ENCODE measurements around the gene CIC. TPM values are rescaled to one million over a fixed set of nuclear protein-coding genes. Genes with fewer than 3 reads are reported as not detected.
A peak's percentile ranks its signal among the peaks of the same experiment; 100 is the strongest.

The CIC gene
- total and polyA plus RNA-seq, 9 of the 15 experiments (the other 6 are each of a cell fraction or from before 2014, with no cell fraction given): 0.07 to 44.7 (median 8.6) TPM

DNA sequence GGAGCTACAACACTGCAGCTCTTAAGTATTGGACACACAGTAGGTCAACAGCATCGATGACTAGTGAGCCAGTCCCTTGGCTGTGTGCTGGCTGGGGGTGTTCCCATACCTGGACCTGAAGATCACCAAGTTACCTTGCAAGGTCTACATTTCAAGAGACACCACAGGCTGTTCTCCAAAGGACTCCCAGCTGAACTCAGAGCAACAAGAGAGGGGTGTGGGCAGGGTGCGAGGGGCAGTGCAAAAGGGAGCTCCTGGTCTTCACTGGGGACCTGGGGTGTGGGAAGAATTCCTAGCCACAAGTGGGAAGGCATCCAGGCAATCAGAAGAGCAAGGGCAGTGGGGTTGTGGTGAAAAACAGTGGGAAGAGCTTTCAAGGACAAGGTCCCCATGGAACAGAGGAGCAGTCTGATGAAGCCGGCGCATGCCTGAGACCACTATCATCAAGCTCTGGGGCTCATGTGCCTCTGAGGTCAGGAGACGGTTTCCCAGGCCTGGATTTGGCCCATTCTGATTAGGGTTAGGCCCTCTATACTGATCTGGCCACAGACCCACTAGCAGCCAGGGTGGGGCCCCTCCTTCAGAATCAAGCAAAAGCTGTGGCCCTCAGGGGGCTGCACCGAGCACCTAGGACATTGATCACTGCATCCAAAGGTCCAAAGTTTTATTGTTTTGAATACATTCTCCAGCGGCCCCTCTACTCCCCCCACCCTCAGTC, 22.0 kb upstream of the CIC start:
- no peak overlapping the region for H3K4me2 ChIP-seq (ENCODE audit: insufficient read depth, low read length)
- CTCF ChIA-PET (ENCODE audit: low intra/inter-chr PET ratio): interaction anchor here (1.0 to 4.0 kb wide), 2 partner anchors 33 to 50 kb away, joined by 4 to 24 read pairs; no protein-coding TSS in a partner anchor
- peaks cover 7% of the 10 kb centered on the region; the same call in 1 of the 2 replicates for H4K20me1 ChIP-seq (replicated peaks; ENCODE audit: control insufficient read depth, insufficient read depth, low read length)
- peaks cover 18 to 44% of the 10 kb centered on the region in 2 experiments for H3K4me1 ChIP-seq (replicated peaks in 1 of 2; ENCODE audit: control insufficient read depth in 2 of 2, insufficient read depth in 2 of 2, low read length in 2 of 2)
- no peaks in the 10 kb centered on the region for H3K27me3 ChIP-seq (ENCODE audit: control insufficient read depth in 2 of 2, insufficient read depth in 2 of 2, low read length in 2 of 2)
- H3K36me3 ChIP-seq (ENCODE audit: control insufficient read depth, insufficient read depth, low read length): peaks cover 44% of the 10 kb centered on the region; the same call in 2 of the 3 replicates
- POLR2A ChIA-PET: interaction anchor here (0.6 to 1.2 kb wide), 11 partner anchors 9 to 176 kb away, joined by 3 to 10 read pairs (median 3); no protein-coding TSS in a partner anchor
- no TSS peak for BruUV-seq (replicated peaks)
- H2AFZ ChIP-seq (ENCODE audit: low read depth, low read length): no peak overlapping the region
- H3K27ac ChIP-seq (ENCODE audit: extremely low read depth, low read depth, low read length): peak overlapping the region; percentile 32; the same call in 2 of the 3 replicates
- ATAC-seq (no peak), DNase-seq (ENCODE audit: extremely low read depth in 1 of 4, low spot score in 3 of 4) (peak in 1 of 4 experiments; percentile 40), FAIRE-seq (no peak)
- 53% methylated on average over 4 of the region's 7 CpGs for WGBS (ENCODE audit: insufficient coverage, low coverage, missing lambda C conversion rate)
- in situ Hi-C loops (cut with MboI) (no loop called here), intact Hi-C loops (cut with micrococcal nuclease) (loop anchor here (1.0 kb wide), 1 partner anchor 32 kb away; no protein-coding TSS in a partner anchor)
- no peaks in the 10 kb centered on the region for H3K9me3 ChIP-seq (replicated peaks; ENCODE audit: control insufficient read depth, insufficient read depth, low read depth, low read length)
- peaks cover 4% of the 10 kb centered on the region for H3K9me1 ChIP-seq (ENCODE audit: control insufficient read depth, insufficient read depth, low read length)
- peaks cover 40% of the 10 kb centered on the region for H3K79me2 ChIP-seq (ENCODE audit: control insufficient read depth, insufficient read depth, low read length)
- peak overlapping the region in 1 of 2 experiments; percentile 53; a peak in 1 of 4 replicates for H3K9ac ChIP-seq (ENCODE audit: insufficient read depth in 1 of 2, low read depth in 2 of 2, low read length in 2 of 2)
- TF ChIP-seq SIRT6 (IDR thresholded peaks at IDR 0.05; ENCODE audit: low read depth, low read length) (no peak), SUPT5H (IDR thresholded peaks at IDR 0.05) (peak; percentile 66), MYNN (IDR thresholded peaks at IDR 0.05) (0 out of 2 replicates have a peak, but pooled peaks have one; percentile 4), MYNN (CRISPR knock-in tag; IDR thresholded peaks at IDR 0.05) (no peak), ZKSCAN1 (IDR thresholded peaks at IDR 0.05; ENCODE audit: low read depth, low read length) (peak; percentile 95), MYBL2 (IDR thresholded peaks at IDR 0.05; ENCODE audit: low read depth) (no peak), MYBL2 (CRISPR knock-in tag; IDR thresholded peaks at IDR 0.05; ENCODE audit: borderline replicate concordance) (no peak), TFAP4 (CRISPR knock-in tag; IDR thresholded peaks at IDR 0.05; ENCODE audit: borderline replicate concordance) (0 out of 2 replicates have a peak, but pooled peaks have one; percentile 17), NRF1 (conservative IDR thresholded peaks at IDR 0.05 in 1 of 2, IDR thresholded peaks at IDR 0.05 in 1 of 2) (peak; percentile 53 to 64), POLR2A (conservative IDR thresholded peaks at IDR 0.05) (peak; percentile 66), POLR2B (IDR thresholded peaks at IDR 0.05; ENCODE audit: low read depth, partially characterized antibody) (peak; percentile 57)
- TF ChIP-seq, protein P1, sequence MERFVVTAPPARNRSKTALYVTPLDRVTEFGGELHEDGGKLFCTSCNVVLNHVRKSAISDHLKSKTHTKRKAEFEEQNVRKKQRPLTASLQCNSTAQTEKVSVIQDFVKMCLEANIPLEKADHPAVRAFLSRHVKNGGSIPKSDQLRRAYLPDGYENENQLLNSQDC (CRISPR knock-in tag; IDR thresholded peaks at IDR 0.05): no peak
- H3K4me3 ChIP-seq: no peak overlapping the region
